Glomerular visceral epithelial cell (primary cell): ENCODE results near the gene LRP1.
A peak's percentile ranks its signal among the peaks of the same experiment; 100 is the strongest.

Source experiments
- DNase-seq: peaks from one replicate; pipeline ENCODE4 v3.0.0-alpha.2; 2016; ENCODE audit errors: extremely low spot score

LRP1 gene

DNA sequence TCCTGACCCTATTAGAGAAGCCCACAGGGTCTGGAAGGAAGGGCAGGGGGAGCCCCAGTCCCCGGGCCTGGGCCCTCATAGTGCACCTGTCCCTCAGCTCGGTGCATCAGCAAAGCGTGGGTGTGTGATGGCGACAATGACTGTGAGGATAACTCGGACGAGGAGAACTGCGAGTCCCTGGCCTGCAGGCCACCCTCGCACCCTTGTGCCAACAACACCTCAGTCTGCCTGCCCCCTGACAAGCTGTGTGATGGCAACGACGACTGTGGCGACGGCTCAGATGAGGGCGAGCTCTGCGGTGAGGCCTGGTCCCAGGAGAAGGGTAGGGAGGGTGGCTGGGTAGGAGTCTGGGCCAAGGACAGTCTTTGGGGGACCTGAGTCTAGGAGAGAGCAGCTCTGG lies 45.4 kb downstream of the LRP1 start:
- DNase-seq: no peak

DNA sequence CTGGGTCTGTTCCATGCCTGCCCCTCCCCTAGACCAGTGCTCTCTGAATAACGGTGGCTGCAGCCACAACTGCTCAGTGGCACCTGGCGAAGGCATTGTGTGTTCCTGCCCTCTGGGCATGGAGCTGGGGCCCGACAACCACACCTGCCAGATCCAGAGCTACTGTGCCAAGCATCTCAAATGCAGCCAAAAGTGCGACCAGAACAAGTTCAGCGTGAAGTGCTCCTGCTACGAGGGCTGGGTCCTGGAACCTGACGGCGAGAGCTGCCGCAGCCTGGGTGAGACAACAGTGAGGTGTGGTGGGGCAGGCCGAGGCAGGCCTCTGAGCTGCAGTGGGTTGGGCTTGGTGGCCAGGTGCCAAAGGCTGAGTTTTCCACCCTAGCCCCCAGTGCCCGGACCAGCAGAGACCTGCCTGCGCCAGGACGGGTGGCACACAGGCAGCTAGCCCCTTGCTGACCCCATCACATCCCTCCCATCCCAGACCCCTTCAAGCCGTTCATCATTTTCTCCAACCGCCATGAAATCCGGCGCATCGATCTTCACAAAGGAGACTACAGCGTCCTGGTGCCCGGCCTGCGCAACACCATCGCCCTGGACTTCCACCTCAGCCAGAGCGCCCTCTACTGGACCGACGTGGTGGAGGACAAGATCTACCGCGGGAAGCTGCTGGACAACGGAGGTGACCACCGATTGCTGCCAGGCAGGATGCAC lies 47.3 kb downstream of the LRP1 start:
- DNase-seq: peak; percentile 24

DNA sequence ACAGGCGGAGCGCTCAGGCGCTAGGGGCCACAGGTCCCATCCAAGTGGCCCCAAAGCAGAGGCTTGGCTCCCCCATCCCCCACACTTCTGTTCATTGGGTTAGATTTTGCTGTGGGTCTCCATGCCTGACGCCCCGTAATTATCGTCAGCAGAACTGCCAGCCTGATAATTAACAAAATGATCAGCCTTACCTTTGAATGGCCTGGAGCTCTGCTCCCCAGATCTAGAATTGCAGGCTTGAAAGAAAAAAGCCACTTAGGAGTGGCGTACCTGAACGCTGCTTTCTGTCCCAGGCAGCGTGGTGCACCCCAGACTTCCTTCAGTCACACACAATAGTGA lies 47.8 kb downstream of the LRP1 start:
- no peak for DNase-seq

DNA sequence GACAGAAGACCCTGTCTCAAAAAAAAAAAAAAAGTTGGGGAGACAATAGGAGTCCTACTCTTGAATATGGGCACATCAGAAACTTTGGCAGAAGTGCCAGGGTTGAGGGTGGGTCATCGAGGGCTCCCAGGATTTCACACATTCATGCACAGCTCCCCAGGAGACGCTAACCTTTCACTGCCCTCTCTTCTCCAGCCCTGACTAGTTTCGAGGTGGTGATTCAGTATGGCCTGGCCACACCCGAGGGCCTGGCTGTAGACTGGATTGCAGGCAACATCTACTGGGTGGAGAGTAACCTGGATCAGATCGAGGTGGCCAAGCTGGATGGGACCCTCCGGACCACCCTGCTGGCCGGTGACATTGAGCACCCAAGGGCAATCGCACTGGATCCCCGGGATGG lies 48.6 kb downstream of the LRP1 start:
- no peak for DNase-seq

DNA sequence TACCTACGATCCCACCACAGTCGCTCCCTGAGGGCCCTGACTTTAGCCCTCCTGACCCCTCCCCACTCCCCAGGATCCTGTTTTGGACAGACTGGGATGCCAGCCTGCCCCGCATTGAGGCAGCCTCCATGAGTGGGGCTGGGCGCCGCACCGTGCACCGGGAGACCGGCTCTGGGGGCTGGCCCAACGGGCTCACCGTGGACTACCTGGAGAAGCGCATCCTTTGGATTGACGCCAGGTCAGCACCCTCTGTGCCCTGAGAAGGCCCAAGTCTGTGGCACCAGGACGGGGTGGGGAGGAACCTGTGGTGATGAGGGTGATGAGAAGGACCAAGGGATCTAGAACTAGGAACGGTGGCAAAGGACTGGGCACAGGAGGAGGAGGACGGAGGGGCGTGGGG lies 49.1 kb downstream of the LRP1 start:
- no peak for DNase-seq

DNA sequence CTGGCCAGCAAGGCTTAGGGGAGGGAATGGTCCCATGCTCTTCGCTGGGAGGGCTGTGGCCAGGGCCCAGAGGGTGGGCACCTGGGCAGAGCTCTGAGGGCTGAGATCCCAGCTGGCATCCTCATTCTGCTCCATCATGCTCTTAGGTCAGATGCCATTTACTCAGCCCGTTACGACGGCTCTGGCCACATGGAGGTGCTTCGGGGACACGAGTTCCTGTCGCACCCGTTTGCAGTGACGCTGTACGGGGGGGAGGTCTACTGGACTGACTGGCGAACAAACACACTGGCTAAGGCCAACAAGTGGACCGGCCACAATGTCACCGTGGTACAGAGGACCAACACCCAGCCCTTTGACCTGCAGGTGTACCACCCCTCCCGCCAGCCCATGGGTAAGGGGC lies 49.9 kb downstream of the LRP1 start:
- no peak for DNase-seq

DNA sequence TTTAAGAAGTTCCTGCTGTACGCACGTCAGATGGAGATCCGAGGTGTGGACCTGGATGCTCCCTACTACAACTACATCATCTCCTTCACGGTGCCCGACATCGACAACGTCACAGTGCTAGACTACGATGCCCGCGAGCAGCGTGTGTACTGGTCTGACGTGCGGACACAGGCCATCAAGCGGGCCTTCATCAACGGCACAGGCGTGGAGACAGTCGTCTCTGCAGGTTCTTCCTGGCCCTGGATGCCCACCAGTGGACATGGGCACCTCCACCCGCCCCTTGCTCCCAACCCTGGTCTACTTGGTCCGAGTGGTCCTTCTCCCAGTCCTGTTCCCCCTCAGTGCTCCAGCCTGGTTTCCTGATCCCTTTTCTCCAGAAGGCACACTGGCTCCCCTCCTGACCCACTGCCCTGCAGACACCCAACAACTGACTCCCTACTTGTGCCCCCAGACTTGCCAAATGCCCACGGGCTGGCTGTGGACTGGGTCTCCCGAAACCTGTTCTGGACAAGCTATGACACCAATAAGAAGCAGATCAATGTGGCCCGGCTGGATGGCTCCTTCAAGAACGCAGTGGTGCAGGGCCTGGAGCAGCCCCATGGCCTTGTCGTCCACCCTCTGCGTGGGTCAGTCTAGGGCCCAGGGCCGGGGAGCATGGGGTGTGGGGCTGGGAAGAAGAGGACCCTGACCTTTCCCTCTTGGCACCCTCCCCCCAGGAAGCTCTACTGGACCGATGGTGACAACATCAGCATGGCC lies 51.2 kb downstream of the LRP1 start:
- no peak for DNase-seq

DNA sequence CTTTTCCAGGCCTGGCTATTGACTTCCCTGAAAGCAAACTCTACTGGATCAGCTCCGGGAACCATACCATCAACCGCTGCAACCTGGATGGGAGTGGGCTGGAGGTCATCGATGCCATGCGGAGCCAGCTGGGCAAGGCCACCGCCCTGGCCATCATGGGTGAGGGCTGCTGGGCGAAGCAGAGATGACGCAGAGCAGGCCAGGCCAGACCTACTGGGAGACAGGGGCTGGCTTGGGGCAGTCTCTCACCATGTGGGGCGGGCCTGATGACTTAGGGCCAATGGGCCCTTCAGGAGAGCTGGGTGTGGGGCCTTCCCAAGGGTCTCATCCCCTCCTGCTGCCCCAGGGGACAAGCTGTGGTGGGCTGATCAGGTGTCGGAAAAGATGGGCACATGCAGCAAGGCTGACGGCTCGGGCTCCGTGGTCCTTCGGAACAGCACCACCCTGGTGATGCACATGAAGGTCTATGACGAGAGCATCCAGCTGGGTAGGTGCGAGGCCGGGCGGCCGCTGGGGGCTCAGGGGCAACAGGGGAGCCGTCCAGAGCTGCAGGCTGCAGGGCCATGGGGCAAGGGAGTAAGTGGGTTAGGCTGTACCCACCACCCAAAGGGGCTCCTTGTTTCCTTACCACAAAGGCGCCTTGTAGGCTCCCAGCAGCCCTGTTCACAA lies 52.2 kb downstream of the LRP1 start:
- no peak for DNase-seq

DNA sequence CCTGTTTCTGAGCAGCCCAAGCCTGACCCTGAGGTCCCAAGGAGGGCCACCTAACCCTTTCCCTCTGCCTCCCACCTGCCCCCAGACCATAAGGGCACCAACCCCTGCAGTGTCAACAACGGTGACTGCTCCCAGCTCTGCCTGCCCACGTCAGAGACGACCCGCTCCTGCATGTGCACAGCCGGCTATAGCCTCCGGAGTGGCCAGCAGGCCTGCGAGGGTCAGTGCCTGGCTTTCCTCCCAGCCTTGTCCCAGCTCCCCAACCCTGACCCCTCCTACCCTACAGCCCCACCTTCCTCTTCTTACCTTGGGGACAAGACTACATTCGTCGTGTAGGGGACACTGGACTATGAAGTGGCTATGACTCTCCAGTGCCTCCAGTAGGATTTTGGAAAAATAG lies 52.8 kb downstream of the LRP1 start:
- DNase-seq: no peak

DNA sequence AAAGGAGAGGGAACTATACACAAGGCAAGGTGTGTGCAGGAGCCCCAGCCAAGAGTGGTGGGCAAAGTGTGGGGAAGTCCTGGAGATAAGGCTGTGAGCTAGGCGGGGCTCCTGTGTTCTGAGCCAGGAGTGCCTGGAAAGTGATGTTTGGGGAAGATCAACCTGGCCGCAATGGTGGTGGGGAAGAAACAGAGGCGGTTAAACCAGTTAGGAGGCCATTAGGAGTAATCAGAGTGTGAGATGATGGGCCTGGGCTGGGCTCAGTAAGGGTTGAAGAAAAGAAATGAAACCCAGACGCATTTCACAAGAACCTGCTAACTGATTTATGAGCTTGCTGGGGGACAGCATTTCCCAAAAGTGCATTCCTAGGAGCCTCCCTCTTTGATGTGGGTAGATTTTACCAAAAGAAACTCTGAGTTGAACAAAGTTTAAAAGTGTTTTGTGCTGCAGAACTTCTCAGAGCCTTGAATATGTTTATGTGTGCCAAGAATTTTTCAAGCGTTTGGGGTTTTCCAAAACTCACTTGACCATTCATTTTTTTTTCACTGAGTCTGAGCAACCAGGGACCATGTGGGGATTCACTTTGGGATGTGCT lies 53.4 kb downstream of the LRP1 start:
- DNase-seq: no peak

DNA sequence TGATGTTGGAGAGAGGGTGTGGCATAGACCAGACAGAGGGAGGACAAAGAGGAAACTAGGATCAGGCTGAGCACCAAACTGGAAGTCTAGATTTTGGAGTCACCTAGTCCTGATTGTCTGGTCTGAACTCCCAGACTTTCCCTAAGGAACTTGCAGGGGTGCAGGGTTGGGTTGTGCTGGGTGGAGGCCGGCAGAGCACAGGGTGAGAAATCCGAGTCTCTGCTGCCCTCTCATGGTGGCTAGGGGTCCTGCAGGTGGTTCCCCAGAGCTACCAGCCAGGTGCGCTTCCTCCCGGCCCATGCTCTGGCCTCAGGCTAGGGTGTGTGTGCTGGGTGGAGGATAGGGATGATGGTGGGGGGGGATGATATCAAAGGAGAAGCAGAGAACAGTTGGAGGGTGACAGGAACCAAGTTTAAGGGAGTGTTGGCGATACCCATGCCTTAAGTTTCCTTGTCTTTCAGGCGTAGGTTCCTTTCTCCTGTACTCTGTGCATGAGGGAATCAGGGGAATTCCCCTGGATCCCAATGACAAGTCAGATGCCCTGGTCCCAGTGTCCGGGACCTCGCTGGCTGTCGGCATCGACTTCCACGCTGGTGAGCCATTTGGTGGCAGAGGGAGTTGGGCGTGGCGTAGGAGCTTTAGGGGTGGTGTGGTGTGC lies 54.8 kb downstream of the LRP1 start:
- DNase-seq: peak; percentile 74

DNA sequence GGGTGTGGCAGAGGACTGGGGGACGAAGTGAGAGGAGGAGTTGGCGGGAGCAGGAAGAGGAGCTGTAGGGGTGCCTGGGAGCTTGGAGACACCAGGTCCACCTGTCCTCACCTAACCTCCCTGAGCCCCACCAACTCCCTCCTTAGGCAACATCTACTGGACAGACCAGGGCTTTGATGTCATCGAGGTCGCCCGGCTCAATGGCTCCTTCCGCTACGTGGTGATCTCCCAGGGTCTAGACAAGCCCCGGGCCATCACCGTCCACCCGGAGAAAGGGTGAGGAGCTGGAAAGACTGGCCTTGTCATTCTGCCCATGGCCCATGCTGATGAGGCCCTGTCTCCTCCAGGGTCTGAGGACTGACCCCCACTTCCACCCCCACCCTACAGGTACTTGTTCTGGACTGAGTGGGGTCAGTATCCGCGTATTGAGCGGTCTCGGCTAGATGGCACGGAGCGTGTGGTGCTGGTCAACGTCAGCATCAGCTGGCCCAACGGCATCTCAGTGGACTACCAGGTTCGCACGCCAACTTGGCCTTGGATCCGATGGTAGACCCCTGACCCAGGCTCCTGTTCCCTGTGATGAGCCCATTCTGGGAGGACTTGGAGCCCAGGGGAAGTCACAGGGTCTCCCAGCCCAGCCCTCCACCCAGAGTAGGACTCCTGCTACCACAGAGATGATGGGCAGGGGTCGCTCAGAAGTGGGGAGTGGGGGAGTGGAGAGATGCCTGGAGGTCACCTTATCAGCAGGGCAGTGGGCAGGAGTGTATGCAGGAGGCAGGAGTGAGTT lies 55.8 kb downstream of the LRP1 start:
- DNase-seq: no peak

DNA sequence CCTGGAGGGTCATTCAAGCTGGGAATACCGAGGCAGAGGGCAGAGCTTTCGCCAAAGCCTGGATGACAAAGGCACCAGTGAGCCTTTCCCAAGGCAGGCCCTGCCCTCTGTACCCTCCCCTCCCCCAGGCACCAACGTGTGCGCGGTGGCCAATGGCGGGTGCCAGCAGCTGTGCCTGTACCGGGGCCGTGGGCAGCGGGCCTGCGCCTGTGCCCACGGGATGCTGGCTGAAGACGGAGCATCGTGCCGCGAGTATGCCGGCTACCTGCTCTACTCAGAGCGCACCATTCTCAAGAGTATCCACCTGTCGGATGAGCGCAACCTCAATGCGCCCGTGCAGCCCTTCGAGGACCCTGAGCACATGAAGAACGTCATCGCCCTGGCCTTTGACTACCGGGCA lies 57.1 kb downstream of the LRP1 start:
- DNase-seq: no peak

DNA sequence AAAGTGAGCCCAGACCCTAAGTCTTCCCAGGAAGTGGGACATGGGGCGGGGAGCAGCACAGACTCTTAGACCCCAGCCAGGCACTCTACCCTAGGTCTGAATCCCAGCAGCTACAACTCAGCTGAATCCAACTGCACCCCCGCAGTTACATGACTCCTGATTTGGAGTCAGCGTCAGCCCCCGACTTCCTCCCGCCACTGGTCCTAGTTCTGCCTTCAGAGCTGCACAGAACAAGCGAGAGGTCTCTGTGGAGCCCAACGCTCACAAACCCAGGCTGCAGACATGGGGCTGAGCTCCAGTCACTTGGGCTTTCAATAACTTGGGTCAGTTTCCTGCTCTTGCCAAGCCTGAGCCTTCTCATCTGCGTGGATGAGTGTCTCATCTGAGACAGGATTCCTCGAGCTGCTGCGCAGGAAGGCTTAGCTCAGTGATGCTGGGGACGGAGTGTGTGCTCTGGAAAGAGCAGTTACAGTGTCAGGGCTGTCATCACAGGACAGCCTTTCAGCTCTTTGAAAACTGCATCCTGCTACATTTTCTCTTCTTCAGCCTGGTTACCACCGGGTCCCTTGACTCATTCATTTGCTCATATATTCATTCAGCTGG lies 57.7 kb downstream of the LRP1 start:
- no peak for DNase-seq

DNA sequence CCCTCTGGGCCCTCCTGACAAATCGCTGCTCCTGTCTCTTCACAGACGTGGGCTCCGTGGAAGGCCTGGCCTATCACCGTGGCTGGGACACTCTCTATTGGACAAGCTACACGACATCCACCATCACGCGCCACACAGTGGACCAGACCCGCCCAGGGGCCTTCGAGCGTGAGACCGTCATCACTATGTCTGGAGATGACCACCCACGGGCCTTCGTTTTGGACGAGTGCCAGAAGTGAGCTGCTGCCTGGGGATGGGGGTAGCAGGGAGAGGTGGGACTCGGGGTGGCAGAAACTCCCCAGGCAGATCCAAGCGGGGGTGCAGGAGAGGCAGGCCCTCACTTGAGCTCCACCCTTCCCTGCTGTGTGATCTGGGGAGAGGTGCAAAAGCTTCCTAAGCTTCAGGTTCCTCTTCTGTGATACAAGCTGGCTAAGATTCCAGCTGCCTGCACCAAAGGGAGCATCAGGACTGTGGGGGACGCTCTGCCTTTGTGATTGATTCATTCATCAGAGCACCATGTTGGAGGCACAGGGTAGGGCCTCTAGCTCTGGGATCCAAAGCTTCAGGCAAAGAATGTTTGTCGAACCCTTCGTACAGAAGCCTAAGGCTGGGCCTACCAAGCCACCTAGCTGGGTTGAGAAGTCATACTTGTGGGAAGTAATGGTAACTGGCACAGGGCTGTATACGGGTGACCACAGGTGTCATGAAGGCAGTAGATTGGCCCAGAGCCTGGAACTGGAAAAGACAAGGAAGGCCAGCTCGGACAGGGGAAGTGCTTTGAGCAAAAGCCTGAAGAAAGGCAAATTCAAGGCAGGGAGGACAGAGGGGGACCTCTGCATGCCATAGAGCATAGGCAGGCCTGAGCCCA lies 59.2 kb downstream of the LRP1 start:
- no peak for DNase-seq

DNA sequence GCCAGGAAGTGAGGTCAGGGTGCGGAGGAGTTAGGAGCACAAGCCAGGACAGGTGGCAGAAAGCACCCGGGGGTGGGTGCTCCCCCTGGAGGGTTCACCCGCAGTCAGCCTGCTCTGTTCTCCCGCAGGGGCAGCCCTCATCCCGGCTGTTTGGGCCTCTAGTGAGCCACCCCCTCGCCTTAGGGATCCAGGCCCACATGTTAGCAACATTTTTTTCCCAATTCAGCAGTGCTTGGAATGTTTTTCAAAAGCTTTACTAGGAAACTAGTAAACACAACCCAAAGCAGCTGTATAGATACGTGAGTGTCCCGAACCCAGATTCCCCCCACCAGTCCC lies 59.8 kb downstream of the LRP1 start:
- DNase-seq: no peak

DNA sequence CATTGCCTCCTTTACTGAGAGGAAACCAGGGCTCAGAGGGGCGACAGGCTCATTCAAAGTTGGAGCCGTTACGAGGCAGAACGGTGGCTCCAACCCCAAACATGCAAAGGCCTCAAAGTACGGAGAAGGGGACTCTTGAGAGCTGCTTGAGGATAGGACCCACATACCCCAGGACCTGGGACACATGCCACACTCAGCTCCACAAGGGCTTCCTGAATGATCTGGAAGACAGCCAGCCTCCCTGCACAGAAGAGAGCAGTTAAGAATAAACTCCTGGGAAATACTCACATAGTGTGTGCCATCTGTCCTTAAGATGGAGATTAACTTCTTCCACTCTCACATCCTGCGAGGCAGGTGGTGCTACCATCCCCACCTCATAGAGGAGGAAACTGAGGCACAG lies 61.8 kb downstream of the LRP1 start:
- no peak for DNase-seq

DNA sequence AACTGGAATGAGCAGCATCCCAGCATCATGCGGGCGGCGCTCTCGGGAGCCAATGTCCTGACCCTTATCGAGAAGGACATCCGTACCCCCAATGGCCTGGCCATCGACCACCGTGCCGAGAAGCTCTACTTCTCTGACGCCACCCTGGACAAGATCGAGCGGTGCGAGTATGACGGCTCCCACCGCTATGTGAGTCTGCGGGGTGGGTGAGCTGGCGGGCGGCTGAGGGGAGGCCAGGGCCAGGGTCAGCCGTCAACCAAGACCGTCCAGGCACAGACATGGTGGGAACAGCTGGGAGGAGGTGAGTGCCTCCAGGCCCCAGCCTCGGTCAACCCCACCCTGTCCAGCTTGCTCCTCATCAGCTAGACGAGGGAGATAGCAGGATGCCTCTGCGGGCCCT lies 62.5 kb downstream of the LRP1 start:
- no peak for DNase-seq

DNA sequence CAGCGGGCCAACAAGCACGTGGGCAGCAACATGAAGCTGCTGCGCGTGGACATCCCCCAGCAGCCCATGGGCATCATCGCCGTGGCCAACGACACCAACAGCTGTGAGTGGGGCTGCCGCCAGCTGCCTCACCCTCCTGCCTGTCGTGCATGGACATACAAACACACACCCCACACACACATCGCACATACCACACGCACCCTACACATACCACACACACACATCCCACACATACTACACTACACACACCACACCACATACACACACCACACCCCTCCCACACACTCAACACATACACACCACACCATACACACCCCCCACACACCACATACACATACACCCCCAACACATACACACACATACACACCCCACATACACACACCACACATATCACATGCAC lies 63.1 kb downstream of the LRP1 start:
- no peak for DNase-seq

DNA sequence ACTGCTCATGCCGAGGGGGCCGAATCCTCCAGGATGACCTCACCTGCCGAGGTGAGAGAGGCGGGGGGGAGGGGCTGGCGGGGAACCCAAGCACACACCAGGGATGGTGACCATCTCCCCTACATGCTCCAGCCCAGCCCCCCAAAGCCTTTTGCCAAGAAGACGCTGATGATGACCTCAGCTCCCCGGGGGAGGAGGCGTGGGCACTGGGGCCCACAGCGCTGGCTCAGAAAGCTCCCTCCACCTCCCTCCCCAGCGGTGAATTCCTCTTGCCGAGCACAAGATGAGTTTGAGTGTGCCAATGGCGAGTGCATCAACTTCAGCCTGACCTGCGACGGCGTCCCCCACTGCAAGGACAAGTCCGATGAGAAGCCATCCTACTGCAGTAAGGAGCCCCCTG lies 64.6 kb downstream of the LRP1 start:
- no peak for DNase-seq
